Endothelial cell of umbilical vein (primary cell): ENCODE measurements around the gene PWP1.

ENCODE experiments used
- CTCF ChIP-seq, 2 donors: IDR thresholded peaks; 1 replicate in 1 of 2; 2 replicates in 1 of 2; pipeline ENCODE4 v1.5.1; 2011; ENCODE audit warnings: low read length in 2 of 2, mild to moderate bottlenecking in 2 of 2, moderate library complexity in 2 of 2, control low read depth in 1 of 2, inconsistent platforms in 1 of 2, low read depth in 1 of 2; ENCODE audit not compliant: insufficient read depth in 1 of 2; ENCODE audit errors: extremely low read depth in 1 of 2
- EZH2 ChIP-seq: IDR thresholded peaks from 2 replicates; pipeline ENCODE4 v1.6.1; 2012; ENCODE audit warnings: borderline replicate concordance, low read depth, mild to moderate bottlenecking, moderate library complexity, low read length, inconsistent platforms; ENCODE audit not compliant: severe bottlenecking

- TF ChIP-seq EZH2, result no peak
- no peak for TF ChIP-seq CTCF (IDR thresholded peaks at IDR 0.05; ENCODE audit: extremely low read depth in 1 of 2, insufficient read depth in 1 of 2, low read depth in 1 of 2, low read length in 2 of 2)
These were observed 73.8 kb downstream of the PWP1 start for GRCh38 chr12:107759410-107759809.
